ENCODE measurements around the gene BCAR3.
"Not testable (repeated sequence)": the region's sequence is repeated elsewhere in the genome, so short reads cannot be mapped to it uniquely, and the experiment has no call there.

BCAR3 gene

GRCh38 chr1:93593854-93594602, 87.6 kb downstream of the BCAR3 start:
- H3K27ac Mint-ChIP-seq: no peak overlapping the region
- peaks cover 4% of the 10 kb centered on the region for H3K4me1 Mint-ChIP-seq (ENCODE audit: low read depth)
- no peak overlapping the region for H3K4me3 Mint-ChIP-seq
- H3K27me3 Mint-ChIP-seq (ENCODE audit: low read depth): peaks cover 30% of the 10 kb centered on the region
- H3K9me3 Mint-ChIP-seq: no peaks in the 10 kb centered on the region
- no peaks in the 10 kb centered on the region for H3K36me3 Mint-ChIP-seq (ENCODE audit: low read depth)

- H3K4me3 Mint-ChIP-seq: no peak overlapping the region
- peaks cover 28% of the 10 kb centered on the region for H3K27me3 Mint-ChIP-seq (ENCODE audit: low read depth)
- peaks cover 9% of the 10 kb centered on the region for H3K4me1 Mint-ChIP-seq (ENCODE audit: low read depth)
- no peak overlapping the region for H3K27ac Mint-ChIP-seq
- no peaks in the 10 kb centered on the region for H3K36me3 Mint-ChIP-seq (ENCODE audit: low read depth)
- no peaks in the 10 kb centered on the region for H3K9me3 Mint-ChIP-seq
These were observed 89.1 kb downstream of the BCAR3 start for GRCh38 chr1:93592551-93592949.

GRCh38 chr1:93591676-93592550, 89.7 kb downstream of the BCAR3 start:
- H3K27ac Mint-ChIP-seq: no peak overlapping the region
- no peaks in the 10 kb centered on the region for H3K9me3 Mint-ChIP-seq
- H3K36me3 Mint-ChIP-seq (ENCODE audit: low read depth): no peaks in the 10 kb centered on the region
- H3K4me3 Mint-ChIP-seq: no peak overlapping the region
- H3K4me1 Mint-ChIP-seq (ENCODE audit: low read depth): peaks cover 9% of the 10 kb centered on the region
- peaks cover 22% of the 10 kb centered on the region for H3K27me3 Mint-ChIP-seq (ENCODE audit: low read depth)

GRCh38 chr1:93591291-93591675, 90.4 kb downstream of the BCAR3 start:
- not testable (repeated sequence) for H3K27ac Mint-ChIP-seq; H3K36me3 Mint-ChIP-seq (ENCODE audit: low read depth); H3K9me3 Mint-ChIP-seq; H3K4me1 Mint-ChIP-seq (ENCODE audit: low read depth); H3K4me3 Mint-ChIP-seq
- H3K27me3 Mint-ChIP-seq (ENCODE audit: low read depth): peaks cover 17% of the 10 kb centered on the region

GRCh38 chr1:93588955-93589354, 92.7 kb downstream of the BCAR3 start:
- Mint-ChIP-seq H3K4me3 (no peak overlapping the region), H3K9me3 (no peaks in the 10 kb centered on the region), H3K36me3 (ENCODE audit: low read depth) (no peaks in the 10 kb centered on the region), H3K4me1 (ENCODE audit: low read depth) (peaks cover 9% of the 10 kb centered on the region), H3K27ac (no peak overlapping the region), H3K27me3 (ENCODE audit: low read depth) (peaks cover 5% of the 10 kb centered on the region)

- H3K27ac Mint-ChIP-seq: no peak overlapping the region
- no peaks in the 10 kb centered on the region for H3K9me3 Mint-ChIP-seq
- peaks cover 9% of the 10 kb centered on the region for H3K4me1 Mint-ChIP-seq (ENCODE audit: low read depth)
- no peaks in the 10 kb centered on the region for H3K36me3 Mint-ChIP-seq (ENCODE audit: low read depth)
- peaks cover 5% of the 10 kb centered on the region for H3K27me3 Mint-ChIP-seq (ENCODE audit: low read depth)
- no peak overlapping the region for H3K4me3 Mint-ChIP-seq
These were observed 93.4 kb downstream of the BCAR3 start for GRCh38 chr1:93588206-93588605.

GRCh38 chr1:93587354-93587753, 94.3 kb downstream of the BCAR3 start:
- peaks cover 5% of the 10 kb centered on the region for H3K27me3 Mint-ChIP-seq (ENCODE audit: low read depth)

GRCh38 chr1:93585059-93585966, 96.3 kb downstream of the BCAR3 start:
- no peak overlapping the region for H3K4me3 Mint-ChIP-seq
- no peak overlapping the region for H3K27ac Mint-ChIP-seq
- no peaks in the 10 kb centered on the region for H3K9me3 Mint-ChIP-seq
- H3K4me1 Mint-ChIP-seq (ENCODE audit: low read depth): peaks cover 6% of the 10 kb centered on the region
- H3K36me3 Mint-ChIP-seq (ENCODE audit: low read depth): no peaks in the 10 kb centered on the region
- H3K27me3 Mint-ChIP-seq (ENCODE audit: low read depth): no peaks in the 10 kb centered on the region

More at GRCh38 chr1:93587354-93587753, 94.3 kb downstream of the BCAR3 start:
- Mint-ChIP-seq H3K4me3 (no peak overlapping the region), H3K9me3 (no peaks in the 10 kb centered on the region), H3K4me1 (ENCODE audit: low read depth) (peaks cover 9% of the 10 kb centered on the region), H3K36me3 (ENCODE audit: low read depth) (no peaks in the 10 kb centered on the region), H3K27ac (no peak overlapping the region)

GRCh38 chr1:93584261-93585003, 97.2 kb downstream of the BCAR3 start:
- H3K4me1 Mint-ChIP-seq (ENCODE audit: low read depth): peaks cover 6% of the 10 kb centered on the region
- no peak overlapping the region for H3K4me3 Mint-ChIP-seq
- no peak overlapping the region for H3K27ac Mint-ChIP-seq
- no peaks in the 10 kb centered on the region for H3K27me3 Mint-ChIP-seq (ENCODE audit: low read depth)
- H3K36me3 Mint-ChIP-seq (ENCODE audit: low read depth): no peaks in the 10 kb centered on the region
- no peaks in the 10 kb centered on the region for H3K9me3 Mint-ChIP-seq

GRCh38 chr1:93581917-93582850, 99.5 kb downstream of the BCAR3 start:
- no peak overlapping the region for H3K4me3 Mint-ChIP-seq
- no peaks in the 10 kb centered on the region for H3K27me3 Mint-ChIP-seq (ENCODE audit: low read depth)
- no peak overlapping the region for H3K27ac Mint-ChIP-seq
- no peaks in the 10 kb centered on the region for H3K4me1 Mint-ChIP-seq (ENCODE audit: low read depth)
- H3K9me3 Mint-ChIP-seq: no peaks in the 10 kb centered on the region
- H3K36me3 Mint-ChIP-seq (ENCODE audit: low read depth): no peaks in the 10 kb centered on the region

- Mint-ChIP-seq H3K36me3 (ENCODE audit: low read depth) (no peaks in the 10 kb centered on the region), H3K9me3 (no peaks in the 10 kb centered on the region), H3K4me1 (ENCODE audit: low read depth) (no peaks in the 10 kb centered on the region), H3K27me3 (ENCODE audit: low read depth) (no peaks in the 10 kb centered on the region), H3K27ac (no peak overlapping the region), H3K4me3 (no peak overlapping the region)
These were observed 101.7 kb downstream of the BCAR3 start for GRCh38 chr1:93579891-93580290.

- H3K4me1 Mint-ChIP-seq (ENCODE audit: low read depth): no peaks in the 10 kb centered on the region
- no peaks in the 10 kb centered on the region for H3K27me3 Mint-ChIP-seq (ENCODE audit: low read depth)
- H3K9me3 Mint-ChIP-seq: no peaks in the 10 kb centered on the region
- no peak overlapping the region for H3K27ac Mint-ChIP-seq
- H3K4me3 Mint-ChIP-seq: no peak overlapping the region
- H3K36me3 Mint-ChIP-seq (ENCODE audit: low read depth): no peaks in the 10 kb centered on the region
These were observed 102.5 kb downstream of the BCAR3 start for GRCh38 chr1:93578911-93579825.

Data from T-helper 1 cell treated with Interleukin-12 subunit alpha and Interleukin-12 subunit beta and Interleukin-4 antibody, amounts not matched to agents 30 μg/mL and 1 μg/mL, for 36 hours (primary cell).